ENCODE data around the gene HUNK.
"Not testable (repeated sequence)": the region's sequence is repeated elsewhere in the genome, so short reads cannot be mapped to it uniquely, and the experiment has no call there.

The HUNK gene

DNA sequence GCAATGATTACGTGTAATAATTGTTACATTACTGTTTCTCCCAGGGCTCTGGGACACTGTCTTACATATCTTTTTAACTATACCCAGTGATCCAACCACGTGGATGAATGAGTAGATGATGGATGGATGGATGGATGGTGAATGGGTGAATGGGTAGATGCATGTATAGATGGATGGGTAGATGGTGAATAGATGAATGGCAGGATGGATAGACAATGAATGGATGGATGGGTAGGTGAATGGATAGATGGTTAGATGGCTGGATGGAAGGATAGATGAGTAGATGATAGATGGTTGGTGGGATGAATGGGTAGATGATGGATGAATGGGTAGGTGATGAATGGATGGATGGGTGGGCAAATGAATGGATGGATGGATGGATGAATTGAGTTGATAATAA, 135.9 kb downstream of the HUNK start:
- DNase-seq: no peak

GRCh38 chr21:32009263-32009662, 136.4 kb downstream of the HUNK start:
- DNase-seq: no peak

- DNase-seq: no peak
Observed at GRCh38 chr21:32015461-32016139, 142.8 kb downstream of the HUNK start.

DNA sequence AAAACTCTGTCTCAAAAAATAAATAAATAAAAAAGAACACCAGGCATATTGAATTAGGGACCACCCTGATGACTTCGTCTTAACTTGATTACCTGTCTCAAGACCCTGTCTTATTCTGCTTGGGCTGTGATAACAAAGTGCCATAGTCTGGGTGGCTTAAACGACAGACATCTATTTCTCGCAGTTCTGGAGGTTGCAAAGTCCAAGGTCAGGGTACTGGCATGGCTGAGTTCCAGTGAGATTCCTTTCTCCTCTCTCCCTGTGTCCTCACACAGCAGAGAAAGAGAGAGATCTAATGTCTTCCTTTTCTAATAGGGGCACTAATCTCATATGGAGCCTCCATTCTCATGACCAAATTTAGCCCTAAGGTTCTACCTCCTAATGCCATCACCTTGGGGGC, 145.6 kb downstream of the HUNK start:
- no peak for DNase-seq

GRCh38 chr21:32020564-32020963, 147.7 kb downstream of the HUNK start:
- no peak for DNase-seq

DNA sequence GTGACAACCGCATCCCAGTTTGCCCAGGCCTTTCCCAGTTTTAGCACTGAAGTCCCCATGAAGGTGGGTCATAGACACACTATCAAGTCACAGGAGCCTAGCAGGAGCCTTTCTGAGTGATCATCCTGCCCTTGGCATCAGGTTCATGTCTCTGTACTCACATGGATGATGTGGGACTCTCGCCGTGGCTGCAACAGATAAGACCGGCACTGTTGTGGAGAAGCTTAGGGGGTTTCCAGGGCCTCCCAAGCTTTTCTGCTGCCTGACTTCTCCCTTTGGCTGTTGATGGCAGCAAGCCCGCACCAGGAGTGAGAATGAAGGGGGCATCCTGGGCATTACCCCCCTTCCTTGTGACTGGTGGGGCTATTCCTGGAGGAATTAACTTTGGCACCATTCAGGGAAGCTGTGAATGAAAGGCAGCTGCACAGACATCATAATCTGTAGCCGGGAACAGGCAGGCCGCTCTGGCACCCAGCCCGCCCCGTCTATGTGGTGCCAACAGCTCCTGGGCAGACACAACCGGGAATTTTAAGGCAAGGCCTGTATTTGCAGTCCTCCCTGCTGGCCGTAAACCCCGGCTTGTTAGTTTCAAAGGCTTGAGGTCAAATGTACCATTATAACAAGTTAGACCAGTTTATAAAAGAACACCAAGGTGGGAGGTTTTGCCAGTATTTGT, 148.6 kb downstream of the HUNK start:
- DNase-seq: no peak

DNA sequence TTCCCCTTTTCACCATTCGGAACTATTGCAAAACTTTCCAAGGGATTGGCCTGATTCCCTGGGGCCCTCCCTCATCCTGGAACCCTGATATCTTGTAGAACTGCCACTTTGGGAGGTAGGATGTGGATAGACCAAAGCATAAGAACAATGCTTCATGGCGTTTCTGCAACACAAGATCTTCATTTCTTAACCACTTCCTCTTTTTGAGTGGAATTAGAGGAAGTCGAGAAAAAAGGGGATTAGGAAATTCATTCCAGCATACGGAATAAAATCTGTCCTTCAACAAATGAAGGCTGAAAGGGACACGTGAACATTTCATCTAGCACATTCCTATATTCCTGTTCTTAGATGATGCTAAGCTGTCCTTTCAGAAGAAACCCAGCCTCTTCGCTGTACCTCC, 149.3 kb downstream of the HUNK start:
- DNase-seq: no peak

GRCh38 chr21:32030146-32030652, 157.4 kb downstream of the HUNK start:
- DNase-seq: no peak

DNA sequence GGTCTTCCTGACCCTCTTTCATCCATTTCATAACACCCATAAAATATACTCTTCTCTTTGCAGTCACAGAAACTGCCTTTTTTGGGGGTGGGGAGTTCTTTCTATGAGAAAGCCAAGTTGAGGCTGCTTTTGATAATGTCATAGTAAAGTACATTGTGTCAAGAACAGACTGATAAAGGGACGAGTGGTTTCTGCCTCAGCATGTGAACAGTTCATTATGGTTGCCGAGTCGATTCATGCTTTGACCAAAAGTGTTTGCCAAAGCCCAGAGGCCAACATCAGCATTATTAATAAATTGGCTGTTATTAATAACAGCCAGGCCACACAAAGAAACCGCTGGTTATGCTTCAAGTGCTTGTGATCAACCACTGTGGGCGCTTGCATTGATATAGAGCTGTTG, 162.0 kb downstream of the HUNK start:
- DNase-seq: no peak

DNA sequence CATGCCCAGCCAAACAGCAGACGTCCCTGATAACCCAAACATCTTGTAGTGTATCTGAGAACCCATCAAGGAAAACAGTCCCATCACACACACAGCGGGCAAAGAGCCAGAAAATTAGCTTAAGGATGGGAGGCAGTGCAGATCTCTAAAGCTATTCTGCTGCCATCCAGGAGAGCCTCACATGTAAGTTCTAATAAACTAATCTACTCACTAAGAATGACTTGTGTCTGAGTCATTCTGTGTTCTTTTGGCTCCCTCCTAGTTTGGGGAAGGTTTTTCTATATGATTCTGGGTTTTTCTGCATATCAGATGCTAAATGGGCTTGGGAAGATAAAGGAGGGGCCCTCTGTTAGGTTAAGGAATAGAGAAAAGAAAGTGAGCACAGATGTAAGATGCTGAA, 162.8 kb downstream of the HUNK start:
- no peak for DNase-seq

- no peak for DNase-seq
Observed at GRCh38 chr21:32036756-32037155, 163.9 kb downstream of the HUNK start.

GRCh38 chr21:32038751-32039150, 165.9 kb downstream of the HUNK start:
- DNase-seq: not testable (repeated sequence)

GRCh38 chr21:32043458-32043857, 170.6 kb downstream of the HUNK start:
- DNase-seq: no peak

DNA sequence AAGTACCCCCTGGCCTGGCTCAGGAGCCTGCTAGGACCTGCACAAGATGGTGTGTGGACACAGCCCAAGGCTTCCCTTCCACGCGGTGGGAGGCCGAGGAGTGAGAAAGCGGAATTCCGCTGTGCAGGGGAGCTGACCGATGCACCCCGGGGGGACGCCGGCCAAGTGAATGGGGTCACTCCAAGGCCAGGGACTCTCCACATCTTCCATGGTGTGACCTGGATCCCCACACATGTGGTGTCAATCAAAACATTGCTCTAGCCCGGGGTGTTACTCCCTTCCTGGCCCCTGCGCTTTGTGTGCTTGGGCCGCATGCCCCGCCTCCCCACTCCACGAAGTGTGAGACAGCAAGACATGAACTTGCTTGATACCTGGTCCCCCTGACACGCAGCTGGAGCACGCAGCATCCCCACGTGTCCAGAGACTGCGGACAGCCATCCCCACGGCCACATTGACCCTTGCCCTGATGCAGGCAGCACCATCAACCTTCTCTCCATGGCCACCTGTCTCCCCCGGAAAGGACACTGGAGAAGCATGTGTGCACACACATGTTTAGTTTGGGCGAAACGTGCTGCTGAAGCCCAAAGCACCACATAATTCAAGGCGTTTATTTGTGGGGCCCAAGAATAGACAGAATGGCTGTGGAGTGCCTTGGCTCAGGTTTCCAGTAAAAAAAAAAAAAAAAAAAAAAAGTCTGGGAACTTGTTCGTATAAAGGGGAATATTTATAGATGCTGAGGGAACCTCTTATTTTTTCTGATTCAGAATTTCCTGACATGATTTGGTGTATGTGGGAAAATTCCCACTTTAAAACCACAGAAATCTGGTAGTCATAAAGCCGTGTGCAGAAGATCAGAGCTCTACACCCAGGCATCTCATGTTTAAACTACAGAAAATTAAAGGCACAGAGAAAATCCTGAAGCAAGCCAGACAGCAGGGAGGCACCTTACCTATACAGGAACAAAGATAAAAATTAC, 171.7 kb downstream of the HUNK start:
- no peak for DNase-seq

DNA sequence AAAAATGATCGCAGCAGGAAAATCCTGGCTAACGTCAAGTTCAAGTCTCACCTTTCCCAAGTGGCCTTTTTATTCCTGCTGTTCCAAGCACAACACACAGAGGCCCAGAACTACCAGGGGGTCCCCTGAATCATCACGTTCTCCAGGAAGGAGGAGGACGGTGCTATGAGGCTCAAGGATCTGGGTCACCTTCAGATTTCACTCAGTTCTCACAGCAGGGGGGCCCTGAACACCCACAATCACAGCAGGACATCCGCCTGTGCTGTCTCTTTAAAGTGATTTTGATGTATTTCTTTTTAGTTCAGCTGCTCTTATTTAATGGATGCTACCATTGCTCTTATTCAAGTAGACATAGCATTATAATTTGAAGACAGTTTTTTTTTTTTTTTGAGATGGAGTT, 173.4 kb downstream of the HUNK start:
- no peak for DNase-seq

DNA sequence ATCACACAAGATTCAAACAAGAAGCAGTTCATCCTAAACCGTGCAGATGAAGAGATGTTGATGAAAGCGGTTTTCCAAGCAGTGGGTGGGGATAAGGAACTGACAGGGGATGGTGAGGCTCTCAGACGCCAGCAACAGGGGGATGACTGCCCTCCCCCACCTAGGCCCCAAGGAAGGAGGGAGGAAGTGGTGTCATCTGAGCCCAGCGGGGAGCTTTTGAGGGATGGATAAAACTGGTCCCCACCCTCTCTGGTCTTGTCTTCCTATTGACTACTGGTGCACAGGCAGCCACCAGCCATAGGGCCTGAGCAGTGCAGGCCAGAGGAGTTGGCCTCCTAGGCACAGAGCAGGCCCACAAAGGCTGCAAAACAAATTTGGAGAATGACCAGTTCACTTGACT, 175.5 kb downstream of the HUNK start:
- DNase-seq: no peak
